GM12801 (cell line): ENCODE data around the gene GALR3.

Source experiments
- CTCF ChIP-seq: IDR thresholded peaks from one replicate; pipeline ENCODE4 v1.5.1; 2011; ENCODE audit warnings: control low read depth; ENCODE audit not compliant: insufficient read length; ENCODE audit errors: extremely low read depth

The GALR3 gene

GRCh38 chr22:37822079-37822833 is 926 bp upstream of the GALR3 start:
- no peak for TF ChIP-seq CTCF

GRCh38 chr22:37824674-37825641 is 1.8 kb downstream of the GALR3 start:
- no peak for TF ChIP-seq CTCF

GRCh38 chr22:37827056-37827455 is 3.9 kb downstream of the GALR3 start:
- no peak for TF ChIP-seq CTCF

GRCh38 chr22:37830093-37830842 is 7.1 kb downstream of the GALR3 start:
- TF ChIP-seq CTCF: no peak

GRCh38 chr22:37831472-37831871 is 8.3 kb downstream of the GALR3 start:
- no peak for TF ChIP-seq CTCF

GRCh38 chr22:37832022-37832857 is 9.1 kb downstream of the GALR3 start:
- TF ChIP-seq CTCF: no peak
